ENCODE data around the gene ENDOD1. TPM values are rescaled to one million over a fixed set of nuclear protein-coding genes. Genes with fewer than 3 reads are reported as not detected.
"Not testable (repeated sequence)": the region's sequence is repeated elsewhere in the genome, so short reads cannot be mapped to it uniquely, and the experiment has no call there.

ENDOD1 gene
- total and polyA plus RNA-seq, 4 donors = 10.4 to 55.1 (median 25.0) TPM

DNA sequence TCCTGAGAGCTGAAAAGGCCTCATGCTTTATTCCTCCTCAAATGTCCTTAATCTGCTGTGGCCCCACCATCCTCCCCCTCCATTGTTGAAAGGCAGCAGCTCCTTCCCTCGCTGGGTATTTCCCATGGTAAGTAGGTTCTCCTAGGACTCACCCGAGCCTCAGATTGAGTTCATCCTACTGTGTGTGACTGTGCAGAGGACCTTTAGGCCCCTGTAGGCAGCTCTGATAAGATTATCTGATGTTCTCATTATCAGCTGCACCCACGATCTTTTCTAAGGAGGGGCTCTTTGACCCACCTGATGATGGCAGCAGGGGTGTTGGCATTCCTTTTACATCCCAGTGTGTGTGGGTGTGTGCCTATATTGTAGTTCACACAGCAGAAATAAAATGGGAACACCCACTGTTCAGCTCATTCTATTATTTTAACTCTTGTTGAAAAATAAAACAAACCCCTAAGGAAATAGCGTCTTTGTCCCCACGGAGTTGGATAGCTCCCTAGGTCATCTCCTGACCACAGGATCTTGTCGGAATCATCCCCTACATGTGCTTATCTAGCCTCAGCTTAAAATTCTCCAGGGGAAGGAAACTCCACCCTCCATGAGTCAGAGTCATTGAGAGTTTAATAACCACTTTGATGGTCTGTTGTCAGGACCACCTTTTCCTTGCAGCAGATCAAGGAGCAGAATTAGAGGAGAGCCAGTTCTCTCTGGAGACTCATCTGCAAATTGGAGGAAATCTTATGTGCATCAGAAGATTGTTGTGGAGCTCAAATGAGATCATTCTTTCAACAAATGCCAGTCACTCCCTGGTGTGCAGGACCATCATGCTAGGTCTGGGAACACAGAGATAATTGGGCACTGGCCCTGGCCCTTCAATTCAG lies 19.3 kb downstream of the ENDOD1 start:
- Histone ChIP-seq H3K9ac (ENCODE audit: insufficient read depth in 1 of 2, low read length in 2 of 2) (no peak overlapping the region), H3K27ac (ENCODE audit: low read depth in 1 of 2, low read length in 1 of 2) (peak overlapping the region; percentile 59 to 72), H3K4me3 (no peak overlapping the region), H3K9me3 (ENCODE audit: control insufficient read depth in 4 of 4, insufficient read depth in 3 of 4, low read length in 3 of 4) (no peaks in the 10 kb centered on the region), H3K36me3 (ENCODE audit: control insufficient read depth in 4 of 4, insufficient read depth in 4 of 4, low read length in 4 of 4) (peaks cover 0 to 3% (median 0%) of the 10 kb centered on the region in 4 donors), H3K4me1 (ENCODE audit: control insufficient read depth in 5 of 5, insufficient read depth in 5 of 5, low read length in 5 of 5) (peaks cover 0 to 15% (median 4%) of the 10 kb centered on the region in 5 donors), H3K27me3 (ENCODE audit: control insufficient read depth in 3 of 3, insufficient read depth in 3 of 3, low read length in 2 of 3) (no peaks in the 10 kb centered on the region)
- 54 to 57% methylated on average over 6 of the region's 6 CpGs for WGBS, 2 donors
- ATAC-seq (ENCODE audit: insufficient read depth, low FRiP score) (peak; percentile 39), DNase-seq (peak in 1 of 3 donors; percentile 37)
- TF ChIP-seq, protein P1, sequence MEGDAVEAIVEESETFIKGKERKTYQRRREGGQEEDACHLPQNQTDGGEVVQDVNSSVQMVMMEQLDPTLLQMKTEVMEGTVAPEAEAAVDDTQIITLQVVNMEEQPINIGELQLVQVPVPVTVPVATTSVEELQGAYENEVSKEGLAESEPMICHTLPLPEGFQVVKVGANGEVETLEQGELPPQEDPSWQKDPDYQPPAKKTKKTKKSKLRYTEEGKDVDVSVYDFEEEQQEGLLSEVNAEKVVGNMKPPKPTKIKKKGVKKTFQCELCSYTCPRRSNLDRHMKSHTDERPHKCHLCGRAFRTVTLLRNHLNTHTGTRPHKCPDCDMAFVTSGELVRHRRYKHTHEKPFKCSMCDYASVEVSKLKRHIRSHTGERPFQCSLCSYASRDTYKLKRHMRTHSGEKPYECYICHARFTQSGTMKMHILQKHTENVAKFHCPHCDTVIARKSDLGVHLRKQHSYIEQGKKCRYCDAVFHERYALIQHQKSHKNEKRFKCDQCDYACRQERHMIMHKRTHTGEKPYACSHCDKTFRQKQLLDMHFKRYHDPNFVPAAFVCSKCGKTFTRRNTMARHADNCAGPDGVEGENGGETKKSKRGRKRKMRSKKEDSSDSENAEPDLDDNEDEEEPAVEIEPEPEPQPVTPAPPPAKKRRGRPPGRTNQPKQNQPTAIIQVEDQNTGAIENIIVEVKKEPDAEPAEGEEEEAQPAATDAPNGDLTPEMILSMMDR (IDR thresholded peaks at IDR 0.05; ENCODE audit: control extremely low read depth, extremely low read depth) = no peak

DNA sequence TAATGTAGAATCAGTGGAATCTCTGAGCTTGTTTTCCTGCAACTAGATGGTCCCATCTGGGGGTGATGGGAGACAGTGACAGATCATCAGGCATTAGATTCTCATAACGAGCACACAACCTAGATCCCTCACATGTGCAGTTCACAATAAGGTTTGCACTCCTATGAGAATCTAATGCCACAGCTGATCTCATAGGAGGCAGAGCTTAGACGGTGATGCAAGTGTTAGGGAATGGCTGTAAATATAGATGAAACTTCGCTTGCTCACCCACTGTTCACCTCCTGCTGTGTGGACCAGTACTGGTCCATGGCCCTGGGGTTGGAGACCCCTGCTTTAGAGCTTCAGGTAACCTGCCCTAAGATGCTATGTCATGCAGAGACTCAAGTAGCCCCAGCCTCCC lies 21.8 kb downstream of the ENDOD1 start:
- H3K4me1 ChIP-seq (ENCODE audit: control insufficient read depth in 5 of 5, insufficient read depth in 5 of 5, low read length in 5 of 5) = peaks cover 0 to 11% (median 4%) of the 10 kb centered on the region in 5 donors
- not testable (repeated sequence) for H3K27ac ChIP-seq (ENCODE audit: low read depth in 1 of 2, low read length in 1 of 2); H3K9ac ChIP-seq (ENCODE audit: insufficient read depth in 1 of 2, low read length in 2 of 2); H3K9me3 ChIP-seq (ENCODE audit: control insufficient read depth in 4 of 4, insufficient read depth in 3 of 4, low read length in 3 of 4); H3K27me3 ChIP-seq (ENCODE audit: control insufficient read depth in 3 of 3, insufficient read depth in 3 of 3, low read length in 2 of 3); DNase-seq; ATAC-seq (ENCODE audit: insufficient read depth, low FRiP score); H3K36me3 ChIP-seq (ENCODE audit: control insufficient read depth in 4 of 4, insufficient read depth in 4 of 4, low read length in 4 of 4); H3K4me3 ChIP-seq
- 94 to 96% methylated on average over 3 of the region's 3 CpGs for WGBS, 2 donors

GRCh38 chr11:95111923-95112540 lies 22.4 kb downstream of the ENDOD1 start:
- Histone ChIP-seq H3K27ac (ENCODE audit: low read depth in 1 of 2, low read length in 1 of 2) (no peak overlapping the region), H3K4me1 (ENCODE audit: control insufficient read depth in 5 of 5, insufficient read depth in 5 of 5, low read length in 5 of 5) (peaks cover 0 to 10% (median 4%) of the 10 kb centered on the region in 5 donors), H3K9ac (ENCODE audit: insufficient read depth in 1 of 2, low read length in 2 of 2) (no peak overlapping the region), H3K27me3 (ENCODE audit: control insufficient read depth in 3 of 3, insufficient read depth in 3 of 3, low read length in 2 of 3) (no peaks in the 10 kb centered on the region), H3K36me3 (ENCODE audit: control insufficient read depth in 4 of 4, insufficient read depth in 4 of 4, low read length in 4 of 4) (peaks cover 0 to 3% (median 0%) of the 10 kb centered on the region in 4 donors), H3K9me3 (ENCODE audit: control insufficient read depth in 4 of 4, insufficient read depth in 3 of 4, low read length in 3 of 4) (no peaks in the 10 kb centered on the region), H3K4me3 (no peak overlapping the region)
- TF ChIP-seq, protein P1 (IDR thresholded peaks at IDR 0.05; ENCODE audit: control extremely low read depth, extremely low read depth) = no peak
- DNase-seq (no peak), ATAC-seq (ENCODE audit: insufficient read depth, low FRiP score) (no peak)
- 87% methylated on average over 3 of the region's 3 CpGs for WGBS, 2 donors

- TF ChIP-seq, protein P1 (IDR thresholded peaks at IDR 0.05; ENCODE audit: control extremely low read depth, extremely low read depth) = no peak
- Histone ChIP-seq H3K4me1 (ENCODE audit: control insufficient read depth in 5 of 5, insufficient read depth in 5 of 5, low read length in 5 of 5) (peaks cover 0 to 5% (median 0%) of the 10 kb centered on the region in 5 donors), H3K9me3 (ENCODE audit: control insufficient read depth in 4 of 4, insufficient read depth in 3 of 4, low read length in 3 of 4) (no peaks in the 10 kb centered on the region), H3K9ac (ENCODE audit: insufficient read depth in 1 of 2, low read length in 2 of 2) (no peak overlapping the region), H3K27me3 (ENCODE audit: control insufficient read depth in 3 of 3, insufficient read depth in 3 of 3, low read length in 2 of 3) (no peaks in the 10 kb centered on the region), H3K36me3 (ENCODE audit: control insufficient read depth in 4 of 4, insufficient read depth in 4 of 4, low read length in 4 of 4) (no peaks in the 10 kb centered on the region), H3K27ac (ENCODE audit: low read depth in 1 of 2, low read length in 1 of 2) (no peak overlapping the region), H3K4me3 (no peak overlapping the region)
- DNase-seq (no peak), ATAC-seq (ENCODE audit: insufficient read depth, low FRiP score) (no peak)
- 67 to 84% methylated on average over 1 of the region's 1 CpG for WGBS, 2 donors
These were observed 26.0 kb downstream of the ENDOD1 start for GRCh38 chr11:95115597-95115996.
